Liver (tissue), 9 donors: ENCODE data around the gene ASTN1. TPM values are rescaled to one million over a fixed set of nuclear protein-coding genes. Genes with fewer than 3 reads are reported as not detected.

Experiments used
- DNase-seq: peaks from one replicate; pipeline ENCODE4 v3.0.0-alpha.2; 2017; ENCODE audit warnings: low spot score
- H3K27ac ChIP-seq, 2 donors: one replicate each; pipeline ENCODE4 v1.7.0; 2013; ENCODE audit warnings: inconsistent platforms in 2 of 2, low read length in 2 of 2, control low read depth in 1 of 2, low read depth in 1 of 2, mild to moderate bottlenecking in 1 of 2
- H3K27me3 ChIP-seq, 4 donors: one replicate each; pipeline versions ENCODE4 v1.6.1 to v1.7.0; 2013; ENCODE audit warnings: low read length in 3 of 4, inconsistent platforms in 1 of 4, mild to moderate bottlenecking in 1 of 4, moderate library complexity in 1 of 4; ENCODE audit not compliant: control insufficient read depth in 4 of 4, insufficient read depth in 4 of 4
- H3K36me3 ChIP-seq, 4 donors: one replicate each; pipeline versions ENCODE4 v1.6.1 to v1.7.0; 2013; ENCODE audit warnings: low read length in 3 of 4, mild to moderate bottlenecking in 3 of 4, low read depth in 1 of 4, moderate library complexity in 1 of 4; ENCODE audit not compliant: control insufficient read depth in 4 of 4, insufficient read depth in 3 of 4
- H3K4me1 ChIP-seq, 4 donors: one replicate each; pipeline versions ENCODE4 v1.6.1 to v1.7.0; 2013; ENCODE audit warnings: low read length in 3 of 4, mild to moderate bottlenecking in 3 of 4, moderate library complexity in 1 of 4; ENCODE audit not compliant: control insufficient read depth in 4 of 4, insufficient read depth in 4 of 4
- H3K4me3 ChIP-seq, 3 donors: one replicate each; pipeline versions ENCODE4 v1.6.1 to v1.7.0; 2013; ENCODE audit warnings: low read length in 3 of 3, control low read depth in 1 of 3, low read depth in 1 of 3, mild to moderate bottlenecking in 1 of 3
- H3K9ac ChIP-seq, 2 donors: one replicate each; pipeline ENCODE4 v1.7.0; 2013; ENCODE audit warnings: low read length in 2 of 2, mild to moderate bottlenecking in 2 of 2, moderate library complexity in 2 of 2, control low read depth in 1 of 2, low read depth in 1 of 2
- H3K9me3 ChIP-seq, 4 donors: one replicate each; pipeline versions ENCODE4 v1.6.1 to v1.7.0; 2013; ENCODE audit warnings: low read length in 3 of 4; ENCODE audit not compliant: control insufficient read depth in 4 of 4
- ATF3 ChIP-seq: IDR thresholded peaks from 2 replicates; pipeline ENCODE4 v1.6.1; 2016; ENCODE audit warnings: antibody characterized with exemption
- CTCF ChIP-seq: fragments of 150-350 bp; IDR thresholded peaks from 2 replicates; pipeline ENCODE4 v1.5.1; 2017; ENCODE audit warnings: improper control_type of control experiment, low read depth, low read length; ENCODE audit not compliant: missing input control
- EGR1 ChIP-seq, 2 donors: IDR thresholded peaks; 2 replicates each; pipeline ENCODE4 v1.6.1; 2016 to 2018; ENCODE audit warnings: antibody characterized with exemption in 2 of 2, low read depth in 2 of 2
- FOXA1 ChIP-seq: IDR thresholded peaks from 2 replicates; pipeline ENCODE4 v1.6.1; 2016; ENCODE audit warnings: antibody characterized with exemption
- FOXA2 ChIP-seq: IDR thresholded peaks from 2 replicates; pipeline ENCODE4 v1.6.1; 2016; ENCODE audit warnings: antibody characterized with exemption
- GABPA ChIP-seq, 2 donors: IDR thresholded peaks in 1 of 2; conservative IDR thresholded peaks in 1 of 2; 2 replicates each; pipeline ENCODE4 v1.6.1; 2016; ENCODE audit warnings: antibody characterized with exemption in 2 of 2, mild to moderate bottlenecking in 1 of 2, moderate library complexity in 1 of 2
- HNF4A ChIP-seq, 2 donors: conservative IDR thresholded peaks; 2 replicates each; pipeline ENCODE4 v1.6.1; 2016; ENCODE audit warnings: antibody characterized with exemption in 2 of 2, mild to moderate bottlenecking in 2 of 2
- HNF4G ChIP-seq: IDR thresholded peaks from 2 replicates; pipeline ENCODE4 v1.6.1; 2016; ENCODE audit warnings: antibody characterized with exemption
- JUND ChIP-seq, 2 donors: IDR thresholded peaks; 2 replicates each; pipeline ENCODE4 v1.6.1; 2016; ENCODE audit warnings: antibody characterized with exemption in 2 of 2
- MAX ChIP-seq: IDR thresholded peaks from 2 replicates; pipeline ENCODE4 v1.6.1; 2016; ENCODE audit warnings: antibody characterized with exemption
- NR2F2 ChIP-seq: IDR thresholded peaks from 2 replicates; pipeline ENCODE4 v1.6.1; 2016; ENCODE audit warnings: antibody characterized with exemption
- RAD21 ChIP-seq, 2 donors: IDR thresholded peaks; 2 replicates each; pipeline ENCODE4 v1.6.1; 2016; ENCODE audit warnings: antibody characterized with exemption in 2 of 2, mild to moderate bottlenecking in 2 of 2
- REST ChIP-seq: IDR thresholded peaks from 2 replicates; pipeline ENCODE4 v1.6.1; 2016; ENCODE audit warnings: antibody characterized with exemption, mild to moderate bottlenecking
- RXRA ChIP-seq, 2 donors: IDR thresholded peaks; 2 replicates each; pipeline ENCODE4 v1.6.1; 2017 to 2018; ENCODE audit warnings: antibody characterized with exemption in 2 of 2, mild to moderate bottlenecking in 1 of 2
- SP1 ChIP-seq: IDR thresholded peaks from 2 replicates; pipeline ENCODE4 v1.6.1; 2018; ENCODE audit warnings: antibody characterized with exemption, mild to moderate bottlenecking
- TAF1 ChIP-seq: conservative IDR thresholded peaks from 2 replicates; pipeline ENCODE4 v1.6.1; 2016; ENCODE audit warnings: antibody characterized with exemption, mild to moderate bottlenecking
- YY1 ChIP-seq: IDR thresholded peaks from 2 replicates; pipeline ENCODE4 v1.6.1; 2016; ENCODE audit warnings: antibody characterized with exemption, mild to moderate bottlenecking
- ZBTB33 ChIP-seq: IDR thresholded peaks from 2 replicates; pipeline ENCODE4 v1.6.1; 2016; ENCODE audit warnings: antibody characterized with exemption
- WGBS: extraction: QIAGEN DNeasy Blood & Tissue Kit; methylation state at CpG from one replicate; pipeline ENCODE4 v1.1.7; 2013; 5-methylcytosine and 5-hydroxymethylcytosine counted together
- polyA plus RNA-seq, 2 donors: library from polyadenylated mRNA; stranded (reverse) in 1 of 2; unstranded in 1 of 2; fragments of 200-250 nt in 1 of 2; fragments of >200 nt in 1 of 2; fragmentation: Nextera tagmentation in 1 of 2; extraction: Ambion mirVana in 1 of 2; gene quantifications; one replicate each; pipeline versions ENCODE4 v1.2.1 to v1.2.3, GENCODE V29; 2013 to 2015
- total RNA-seq, 2 donors: library from RNA; depleted of rRNA; stranded (reverse); fragments of >200 nt; gene quantifications; one replicate each; pipeline ENCODE4 v1.2.3, GENCODE V29; 2014
- donor health status: healthy.
- donor health status: healthy.
- donor health status: healthy.
- donor health status: healthy.
- donor health status: healthy.

The ASTN1 gene
- total and polyA plus RNA-seq, 4 donors = 0.10 to 0.28 (median 0.18) TPM

GRCh38 chr1:176897350-176898236 lies 266.9 kb downstream of the ASTN1 start:
- Histone ChIP-seq H3K36me3 (no peaks in the 10 kb centered on the region), H3K27me3 (peaks cover 0 to 10% (median 4%) of the 10 kb centered on the region in 4 donors), H3K9me3 (no peaks in the 10 kb centered on the region), H3K4me1 (peaks cover 0 to 4% (median 3%) of the 10 kb centered on the region in 4 donors), H3K9ac (no peak overlapping the region), H3K27ac (no peak overlapping the region), H3K4me3 (no peak overlapping the region)
- WGBS = 4% methylated on average over 25 of the region's 25 CpGs
- peak; percentile 67 for TF ChIP-seq CTCF
- TF ChIP-seq RAD21 (IDR thresholded peaks at IDR 0.05) = peak; percentile 73 to 75
- TF ChIP-seq HNF4A (conservative IDR thresholded peaks at IDR 0.05) = no peak
- peak; percentile 69 for DNase-seq

- Histone ChIP-seq H3K9me3 (no peaks in the 10 kb centered on the region), H3K27ac (no peak overlapping the region), H3K4me3 (no peak overlapping the region), H3K4me1 (peaks cover 0 to 4% (median 3%) of the 10 kb centered on the region in 4 donors), H3K9ac (no peak overlapping the region), H3K27me3 (peaks cover 0 to 8% (median 3%) of the 10 kb centered on the region in 4 donors), H3K36me3 (no peaks in the 10 kb centered on the region)
- no peak for DNase-seq
- 62% methylated on average over 10 of the region's 10 CpGs for WGBS
- TF ChIP-seq CTCF (no peak), MAX (no peak), ZBTB33 (no peak), HNF4G (no peak), TAF1 (no peak), REST (no peak), FOXA2 (no peak), NR2F2 (no peak), RXRA (IDR thresholded peaks at IDR 0.05) (no peak), HNF4A (conservative IDR thresholded peaks at IDR 0.05) (no peak), ATF3 (no peak), JUND (IDR thresholded peaks at IDR 0.05) (no peak), YY1 (no peak), FOXA1 (no peak), GABPA (IDR thresholded peaks at IDR 0.05 in 1 of 2, conservative IDR thresholded peaks at IDR 0.05 in 1 of 2) (no peak), RAD21 (IDR thresholded peaks at IDR 0.05) (no peak), SP1 (no peak), EGR1 (IDR thresholded peaks at IDR 0.05; ENCODE audit: low read depth in 2 of 2) (no peak)
Measured at GRCh38 chr1:176896216-176896615, 268.3 kb downstream of the ASTN1 start.
